Measurements from ENCODE around the gene CNN3. TPM values are rescaled to one million over a fixed set of nuclear protein-coding genes. Genes with fewer than 3 reads are reported as not detected.
A peak's percentile ranks its signal among the peaks of the same experiment; 100 is the strongest.

Gene CNN3
- polyA plus RNA-seq, 1 of the 3 experiments (the other 2 are of a cell fraction), result 204 TPM

GRCh38 chr1:94854458-94855306 is 72.2 kb downstream of the CNN3 start (continued):
- TF ChIP-seq RFX5 (IDR thresholded peaks at IDR 0.05; ENCODE audit: low read length) (no peak), SIN3A (IDR thresholded peaks at IDR 0.05; ENCODE audit: borderline replicate concordance, low read depth, low read length) (peak; percentile 68; the same call in 1 of the 2 replicates), POLR2AphosphoS5 (IDR thresholded peaks at IDR 0.05; ENCODE audit: low read depth, low read length) (peak; percentile 63; the same call in 1 of the 2 replicates), USF1 (IDR thresholded peaks at IDR 0.05; ENCODE audit: borderline replicate concordance, low read depth) (peak; percentile 83; the same call in 1 of the 2 replicates), MXI1 (IDR thresholded peaks at IDR 0.05; ENCODE audit: low read depth, low read length) (peak; percentile 80), YY1 (IDR thresholded peaks at IDR 0.05; ENCODE audit: low read depth) (no peak), JUND (IDR thresholded peaks at IDR 0.05) (peak; percentile 89), EP300 (IDR thresholded peaks at IDR 0.05; ENCODE audit: borderline replicate concordance in 1 of 2, low read depth in 1 of 2, low read length in 1 of 2) (peak in 1 of 2 experiments; percentile 78; a peak in 2 of 4 replicates), NRF1 (IDR thresholded peaks at IDR 0.05; ENCODE audit: low read depth, low read length) (no peak), RAD21 (IDR thresholded peaks at IDR 0.05; ENCODE audit: low read length) (peak; percentile 93), SMC3 (IDR thresholded peaks at IDR 0.05; ENCODE audit: low read depth, low read length) (peak; percentile 98), FOXJ3 (CRISPR knock-in tag; IDR thresholded peaks at IDR 0.05) (no peak), TCF12 (IDR thresholded peaks at IDR 0.05) (peak; percentile 89), FOSL2 (IDR thresholded peaks at IDR 0.05; ENCODE audit: borderline replicate concordance, low read depth) (peak; percentile 90), RXRA (IDR thresholded peaks at IDR 0.05; ENCODE audit: borderline replicate concordance, low read depth) (peak; percentile 16; the same call in 1 of the 2 replicates), CHD2 (IDR thresholded peaks at IDR 0.05; ENCODE audit: low read length, partially characterized antibody) (peak; percentile 33), GATA2 (CRISPR knock-in tag; IDR thresholded peaks at IDR 0.05) (peak; percentile 44; the same call in 1 of the 2 replicates)
- TF ChIP-seq, protein P1, sequence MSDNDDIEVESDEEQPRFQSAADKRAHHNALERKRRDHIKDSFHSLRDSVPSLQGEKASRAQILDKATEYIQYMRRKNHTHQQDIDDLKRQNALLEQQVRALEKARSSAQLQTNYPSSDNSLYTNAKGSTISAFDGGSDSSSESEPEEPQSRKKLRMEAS (IDR thresholded peaks at IDR 0.05; ENCODE audit: low read depth), result peak; percentile 26; the same call in 1 of the 2 replicates
- TF ChIP-seq, protein P2, sequence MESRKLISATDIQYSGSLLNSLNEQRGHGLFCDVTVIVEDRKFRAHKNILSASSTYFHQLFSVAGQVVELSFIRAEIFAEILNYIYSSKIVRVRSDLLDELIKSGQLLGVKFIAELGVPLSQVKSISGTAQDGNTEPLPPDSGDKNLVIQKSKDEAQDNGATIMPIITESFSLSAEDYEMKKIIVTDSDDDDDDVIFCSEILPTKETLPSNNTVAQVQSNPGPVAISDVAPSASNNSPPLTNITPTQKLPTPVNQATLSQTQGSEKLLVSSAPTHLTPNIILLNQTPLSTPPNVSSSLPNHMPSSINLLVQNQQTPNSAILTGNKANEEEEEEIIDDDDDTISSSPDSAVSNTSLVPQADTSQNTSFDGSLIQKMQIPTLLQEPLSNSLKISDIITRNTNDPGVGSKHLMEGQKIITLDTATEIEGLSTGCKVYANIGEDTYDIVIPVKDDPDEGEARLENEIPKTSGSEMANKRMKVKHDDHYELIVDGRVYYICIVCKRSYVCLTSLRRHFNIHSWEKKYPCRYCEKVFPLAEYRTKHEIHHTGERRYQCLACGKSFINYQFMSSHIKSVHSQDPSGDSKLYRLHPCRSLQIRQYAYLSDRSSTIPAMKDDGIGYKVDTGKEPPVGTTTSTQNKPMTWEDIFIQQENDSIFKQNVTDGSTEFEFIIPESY (IDR thresholded peaks at IDR 0.05; ENCODE audit: borderline replicate concordance, low read depth), result peak; percentile 57; the same call in 1 of the 2 replicates
- TF ChIP-seq, protein P3, sequence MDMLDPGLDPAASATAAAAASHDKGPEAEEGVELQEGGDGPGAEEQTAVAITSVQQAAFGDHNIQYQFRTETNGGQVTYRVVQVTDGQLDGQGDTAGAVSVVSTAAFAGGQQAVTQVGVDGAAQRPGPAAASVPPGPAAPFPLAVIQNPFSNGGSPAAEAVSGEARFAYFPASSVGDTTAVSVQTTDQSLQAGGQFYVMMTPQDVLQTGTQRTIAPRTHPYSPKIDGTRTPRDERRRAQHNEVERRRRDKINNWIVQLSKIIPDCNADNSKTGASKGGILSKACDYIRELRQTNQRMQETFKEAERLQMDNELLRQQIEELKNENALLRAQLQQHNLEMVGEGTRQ (IDR thresholded peaks at IDR 0.05; ENCODE audit: borderline replicate concordance, low read depth, low read length), result 0 out of 2 replicates have a peak, but pooled peaks have one; percentile 23
- TF ChIP-seq, protein P4, sequence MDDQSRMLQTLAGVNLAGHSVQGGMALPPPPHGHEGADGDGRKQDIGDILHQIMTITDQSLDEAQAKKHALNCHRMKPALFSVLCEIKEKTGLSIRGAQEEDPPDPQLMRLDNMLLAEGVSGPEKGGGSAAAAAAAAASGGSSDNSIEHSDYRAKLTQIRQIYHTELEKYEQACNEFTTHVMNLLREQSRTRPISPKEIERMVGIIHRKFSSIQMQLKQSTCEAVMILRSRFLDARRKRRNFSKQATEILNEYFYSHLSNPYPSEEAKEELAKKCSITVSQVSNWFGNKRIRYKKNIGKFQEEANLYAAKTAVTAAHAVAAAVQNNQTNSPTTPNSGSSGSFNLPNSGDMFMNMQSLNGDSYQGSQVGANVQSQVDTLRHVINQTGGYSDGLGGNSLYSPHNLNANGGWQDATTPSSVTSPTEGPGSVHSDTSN (IDR thresholded peaks at IDR 0.05), result peak; percentile 87
- TF ChIP-seq, protein P5, sequence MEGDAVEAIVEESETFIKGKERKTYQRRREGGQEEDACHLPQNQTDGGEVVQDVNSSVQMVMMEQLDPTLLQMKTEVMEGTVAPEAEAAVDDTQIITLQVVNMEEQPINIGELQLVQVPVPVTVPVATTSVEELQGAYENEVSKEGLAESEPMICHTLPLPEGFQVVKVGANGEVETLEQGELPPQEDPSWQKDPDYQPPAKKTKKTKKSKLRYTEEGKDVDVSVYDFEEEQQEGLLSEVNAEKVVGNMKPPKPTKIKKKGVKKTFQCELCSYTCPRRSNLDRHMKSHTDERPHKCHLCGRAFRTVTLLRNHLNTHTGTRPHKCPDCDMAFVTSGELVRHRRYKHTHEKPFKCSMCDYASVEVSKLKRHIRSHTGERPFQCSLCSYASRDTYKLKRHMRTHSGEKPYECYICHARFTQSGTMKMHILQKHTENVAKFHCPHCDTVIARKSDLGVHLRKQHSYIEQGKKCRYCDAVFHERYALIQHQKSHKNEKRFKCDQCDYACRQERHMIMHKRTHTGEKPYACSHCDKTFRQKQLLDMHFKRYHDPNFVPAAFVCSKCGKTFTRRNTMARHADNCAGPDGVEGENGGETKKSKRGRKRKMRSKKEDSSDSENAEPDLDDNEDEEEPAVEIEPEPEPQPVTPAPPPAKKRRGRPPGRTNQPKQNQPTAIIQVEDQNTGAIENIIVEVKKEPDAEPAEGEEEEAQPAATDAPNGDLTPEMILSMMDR (IDR thresholded peaks at IDR 0.05), result peak; percentile 93
